HEK293 (cell line): ENCODE results near the gene KIRREL1.

Experiments used
- SETDB1 ChIP-seq: IDR thresholded peaks from one replicate; pipeline ENCODE4 v1.6.1; 2017; ENCODE audit warnings: mild to moderate bottlenecking, low read length, moderate library complexity, mixed read lengths; ENCODE audit not compliant: insufficient read length
- TCF7L2 ChIP-seq: IDR thresholded peaks from 2 replicates; pipeline ENCODE4 v1.6.1; 2011; ENCODE audit warnings: low read depth, mild to moderate bottlenecking, inconsistent platforms, low read length, moderate library complexity, borderline replicate concordance
- ZBTB7A ChIP-seq: fragments of 450-650 bp; formaldehyde crosslinking; IDR thresholded peaks from 2 replicates; pipeline ENCODE4 v1.5.1; 2016; ENCODE audit warnings: low read depth, missing biosample characterization, missing genetic modification characterization
- ZBTB8A ChIP-seq: fragments of 450-650 bp; formaldehyde crosslinking; IDR thresholded peaks from 2 replicates; pipeline ENCODE4 v1.5.1; 2016; ENCODE audit warnings: missing biosample characterization, missing genetic modification characterization
- ZNF175 ChIP-seq: fragments of 450-650 bp; formaldehyde crosslinking; IDR thresholded peaks from 2 replicates; pipeline ENCODE4 v1.5.1; 2016; ENCODE audit warnings: missing biosample characterization, missing genetic modification characterization
- ZNF23 ChIP-seq: fragments of 450-650 bp; formaldehyde crosslinking; IDR thresholded peaks from 2 replicates; pipeline ENCODE4 v1.5.1; 2016; ENCODE audit warnings: missing biosample characterization, missing genetic modification characterization, borderline replicate concordance
- ZSCAN30 ChIP-seq: fragments of 450-650 bp; IDR thresholded peaks from 2 replicates; pipeline ENCODE4 v1.5.1; 2018; ENCODE audit warnings: missing biosample characterization, mild to moderate bottlenecking, missing genetic modification characterization, moderate library complexity
- TF ChIP-seq, protein P1 (sequence below): fragments of 450-650 bp; formaldehyde crosslinking; conservative IDR thresholded peaks from 2 replicates; pipeline ENCODE4 v1.5.1; 2016; ENCODE audit warnings: low read depth, missing biosample characterization, missing genetic modification characterization
- TF ChIP-seq, protein P2 (sequence below): fragments of 450-650 bp; formaldehyde crosslinking; IDR thresholded peaks from 2 replicates; pipeline ENCODE4 v1.5.1; 2016; ENCODE audit warnings: missing biosample characterization, missing genetic modification characterization

DNA sequence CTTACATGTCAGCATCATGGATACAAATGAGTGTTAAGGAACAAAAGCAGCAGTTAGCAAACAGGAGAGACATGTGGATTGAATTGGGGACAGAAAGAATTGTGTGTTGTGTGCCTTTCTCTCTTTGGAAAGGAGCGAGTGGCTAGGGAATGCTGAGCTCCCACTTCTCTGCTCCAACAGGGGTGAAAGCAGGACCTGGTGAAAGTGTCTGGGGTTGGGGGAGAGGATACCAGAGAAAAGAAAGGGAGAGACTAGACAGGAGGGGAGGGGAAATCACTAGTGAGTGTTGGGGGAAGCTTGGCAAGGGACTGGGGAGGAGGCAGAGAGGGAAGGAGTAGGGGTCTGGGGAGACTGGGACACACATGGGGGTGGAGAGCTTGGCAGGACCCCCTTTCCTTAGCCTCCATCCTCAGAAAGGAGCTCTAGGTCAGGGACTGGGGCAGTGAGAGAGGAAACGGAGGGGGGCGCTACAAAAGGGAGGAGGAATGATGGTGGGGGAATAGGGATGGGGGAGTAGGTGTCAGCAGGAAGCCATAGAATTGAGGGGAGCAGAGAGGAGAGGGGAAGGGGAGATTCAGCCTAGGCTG is 2.2 kb downstream of the KIRREL1 start:
- TF ChIP-seq, protein P1, sequence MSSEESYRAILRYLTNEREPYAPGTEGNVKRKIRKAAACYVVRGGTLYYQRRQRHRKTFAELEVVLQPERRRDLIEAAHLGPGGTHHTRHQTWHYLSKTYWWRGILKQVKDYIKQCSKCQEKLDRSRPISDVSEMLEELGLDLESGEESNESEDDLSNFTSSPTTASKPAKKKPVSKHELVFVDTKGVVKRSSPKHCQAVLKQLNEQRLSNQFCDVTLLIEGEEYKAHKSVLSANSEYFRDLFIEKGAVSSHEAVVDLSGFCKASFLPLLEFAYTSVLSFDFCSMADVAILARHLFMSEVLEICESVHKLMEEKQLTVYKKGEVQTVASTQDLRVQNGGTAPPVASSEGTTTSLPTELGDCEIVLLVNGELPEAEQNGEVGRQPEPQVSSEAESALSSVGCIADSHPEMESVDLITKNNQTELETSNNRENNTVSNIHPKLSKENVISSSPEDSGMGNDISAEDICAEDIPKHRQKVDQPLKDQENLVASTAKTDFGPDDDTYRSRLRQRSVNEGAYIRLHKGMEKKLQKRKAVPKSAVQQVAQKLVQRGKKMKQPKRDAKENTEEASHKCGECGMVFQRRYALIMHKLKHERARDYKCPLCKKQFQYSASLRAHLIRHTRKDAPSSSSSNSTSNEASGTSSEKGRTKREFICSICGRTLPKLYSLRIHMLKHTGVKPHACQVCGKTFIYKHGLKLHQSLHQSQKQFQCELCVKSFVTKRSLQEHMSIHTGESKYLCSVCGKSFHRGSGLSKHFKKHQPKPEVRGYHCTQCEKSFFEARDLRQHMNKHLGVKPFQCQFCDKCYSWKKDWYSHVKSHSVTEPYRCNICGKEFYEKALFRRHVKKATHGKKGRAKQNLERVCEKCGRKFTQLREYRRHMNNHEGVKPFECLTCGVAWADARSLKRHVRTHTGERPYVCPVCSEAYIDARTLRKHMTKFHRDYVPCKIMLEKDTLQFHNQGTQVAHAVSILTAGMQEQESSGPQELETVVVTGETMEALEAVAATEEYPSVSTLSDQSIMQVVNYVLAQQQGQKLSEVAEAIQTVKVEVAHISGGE = no peak
- TF ChIP-seq, protein P2, sequence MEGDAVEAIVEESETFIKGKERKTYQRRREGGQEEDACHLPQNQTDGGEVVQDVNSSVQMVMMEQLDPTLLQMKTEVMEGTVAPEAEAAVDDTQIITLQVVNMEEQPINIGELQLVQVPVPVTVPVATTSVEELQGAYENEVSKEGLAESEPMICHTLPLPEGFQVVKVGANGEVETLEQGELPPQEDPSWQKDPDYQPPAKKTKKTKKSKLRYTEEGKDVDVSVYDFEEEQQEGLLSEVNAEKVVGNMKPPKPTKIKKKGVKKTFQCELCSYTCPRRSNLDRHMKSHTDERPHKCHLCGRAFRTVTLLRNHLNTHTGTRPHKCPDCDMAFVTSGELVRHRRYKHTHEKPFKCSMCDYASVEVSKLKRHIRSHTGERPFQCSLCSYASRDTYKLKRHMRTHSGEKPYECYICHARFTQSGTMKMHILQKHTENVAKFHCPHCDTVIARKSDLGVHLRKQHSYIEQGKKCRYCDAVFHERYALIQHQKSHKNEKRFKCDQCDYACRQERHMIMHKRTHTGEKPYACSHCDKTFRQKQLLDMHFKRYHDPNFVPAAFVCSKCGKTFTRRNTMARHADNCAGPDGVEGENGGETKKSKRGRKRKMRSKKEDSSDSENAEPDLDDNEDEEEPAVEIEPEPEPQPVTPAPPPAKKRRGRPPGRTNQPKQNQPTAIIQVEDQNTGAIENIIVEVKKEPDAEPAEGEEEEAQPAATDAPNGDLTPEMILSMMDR (tag by site-specific recombination) = no peak
- no peak for TF ChIP-seq ZBTB7A (tag by site-specific recombination)
- no peak for TF ChIP-seq ZNF175 (tag by site-specific recombination)
- TF ChIP-seq TCF7L2 = no peak
- no peak for TF ChIP-seq ZNF23 (tag by site-specific recombination)
- TF ChIP-seq SETDB1 = no peak
- no peak for TF ChIP-seq ZBTB8A
- no peak for TF ChIP-seq ZSCAN30
